BJ (cell line): Measurements from ENCODE around the gene PLXNA2. TPM values are rescaled to one million over a fixed set of nuclear protein-coding genes. Genes with fewer than 3 reads are reported as not detected.

Source experiments
- CTCF ChIA-PET: fragments of 350-600 bp; formaldehyde crosslinking; extraction: SDS; loops from one replicate; lab custom pipeline; 2021; ENCODE audit warnings: antibody characterized with exemption, inconsistent platforms; lab: Yijun Ruan, JAX
- POLR2A ChIA-PET: fragments of 300-600 bp; sonication (Branson Sonifier 250); formaldehyde crosslinking; extraction: SDS; loops from one replicate; lab custom pipeline; 2021; ENCODE audit warnings: antibody characterized with exemption; lab: Charles Lee
- DNase-seq: peaks from one replicate; pipeline ENCODE4 v3.0.0-alpha.2; 2011; ENCODE audit warnings: low read depth
- H3K27me3 ChIP-seq: 2 replicates; pipeline ENCODE4 v1.6.0; 2011; ENCODE audit warnings: low read length; ENCODE audit not compliant: control insufficient read depth, insufficient read depth
- H3K36me3 ChIP-seq: 2 replicates; pipeline ENCODE4 v1.5.1; 2011; ENCODE audit warnings: low read length; ENCODE audit not compliant: control insufficient read depth, insufficient read depth
- H3K4me3 ChIP-seq: 2 replicates; pipeline ENCODE4 v1.5.1; 2011; ENCODE audit warnings: low read depth, mild to moderate bottlenecking, control low read depth, low read length
- CTCF ChIP-seq: IDR thresholded peaks from 2 replicates; pipeline ENCODE4 v1.5.1; 2011; ENCODE audit warnings: low read depth, mild to moderate bottlenecking, control low read depth, inconsistent platforms, low read length, moderate library complexity; ENCODE audit not compliant: insufficient read depth
- polyA plus RNA-seq: library from polyadenylated mRNA; depleted of rRNA; stranded (reverse); fragments of >200 nt; gene quantifications from 2 replicates; pipeline ENCODE4 v1.2.3, GENCODE V29; 2011
- small RNA-seq: library from RNA; depleted of rRNA; stranded (forward); fragments of <200 nt; gene quantifications from one replicate; pipeline ENCODE3, GENCODE V24; 2012; ENCODE audit warnings: low replicate concordance, low read depth; ENCODE audit not compliant: insufficient read length

Gene PLXNA2
- polyA plus RNA-seq, 1 experiment: 2.7 TPM

- Histone ChIP-seq H3K4me3 (no peak overlapping the region), H3K27me3 (peaks cover 2% of the 10 kb centered on the region), H3K36me3 (no peaks in the 10 kb centered on the region)
- peak; percentile 45 for TF ChIP-seq CTCF
- no peak for DNase-seq
- CTCF ChIA-PET: interaction anchor here (0.8 to 1.5 kb wide), 4 partner anchors 8 to 97 kb away, joined by 3 to 5 read pairs (median 4); no protein-coding TSS in a partner anchor
- POLR2A ChIA-PET: no interaction called here
Observed at GRCh38 chr1:207981976-207982375, 262.2 kb downstream of the PLXNA2 start.

- ChIA-PET POLR2A (no interaction called here), CTCF (interaction anchor here (1.1 kb wide), 1 partner anchor 15 kb away, joined by 3 read pairs; no protein-coding TSS in a partner anchor)
- peaks cover 4% of the 10 kb centered on the region for H3K27me3 ChIP-seq
- no peak overlapping the region for H3K4me3 ChIP-seq
- DNase-seq: no peak
- TF ChIP-seq CTCF: no peak
- no peaks in the 10 kb centered on the region for H3K36me3 ChIP-seq
Observed at GRCh38 chr1:207978441-207978840, 265.7 kb downstream of the PLXNA2 start.

GRCh38 chr1:207977876-207978275 is 266.3 kb downstream of the PLXNA2 start:
- Histone ChIP-seq H3K27me3 (peaks cover 8% of the 10 kb centered on the region), H3K36me3 (no peaks in the 10 kb centered on the region), H3K4me3 (no peak overlapping the region)
- no peak for TF ChIP-seq CTCF
- no peak for DNase-seq
- CTCF ChIA-PET: no interaction called here
- POLR2A ChIA-PET: no interaction called here

- no peak for TF ChIP-seq CTCF
- POLR2A ChIA-PET: no interaction called here
- peaks cover 9% of the 10 kb centered on the region for H3K27me3 ChIP-seq
- CTCF ChIA-PET: interaction anchor here (0.7 to 2.2 kb wide), 7 partner anchors 10 to 89 kb away, joined by 3 to 8 read pairs (median 5); no protein-coding TSS in a partner anchor
- H3K4me3 ChIP-seq: no peak overlapping the region
- no peak for DNase-seq
- H3K36me3 ChIP-seq: no peaks in the 10 kb centered on the region
Observed at GRCh38 chr1:207973898-207974568, 270.2 kb downstream of the PLXNA2 start.

- POLR2A ChIA-PET: no interaction called here
- Histone ChIP-seq H3K4me3 (no peak overlapping the region), H3K27me3 (peaks cover 7% of the 10 kb centered on the region), H3K36me3 (no peaks in the 10 kb centered on the region)
- TF ChIP-seq CTCF: no peak
- CTCF ChIA-PET: interaction anchor here (0.7 to 2.1 kb wide), 3 partner anchors 9 to 102 kb away, joined by 3 to 7 read pairs (median 3); no protein-coding TSS in a partner anchor
- DNase-seq: no peak
Observed at GRCh38 chr1:207972337-207972736, 271.8 kb downstream of the PLXNA2 start.

Small RNAs within 50 kb of the gene (small RNA-seq; reads per million reads assigned to genes)
- gene AL606753.1: not detected
